ENCODE data around the gene PLXNB2.

The PLXNB2 gene

GRCh38 chr22:50317674-50318073 is 10.2 kb upstream of the PLXNB2 start:
- no peak overlapping the region for H3K27ac ChIP-seq (ENCODE audit: insufficient read depth, low read depth, low read length, poor library complexity, severe bottlenecking)
- no peaks in the 10 kb centered on the region for H3K27me3 ChIP-seq (ENCODE audit: control insufficient read depth, insufficient read depth, low read length, poor library complexity, severe bottlenecking)
- H3K4me3 ChIP-seq (ENCODE audit: insufficient read depth, low read depth, low read length): no peak overlapping the region
- WGBS, 2 experiments: 90 to 91% methylated on average over 7 of the region's 7 CpGs
- H3K4me1 ChIP-seq (ENCODE audit: control insufficient read depth, insufficient read depth, low read length): no peaks in the 10 kb centered on the region
- H3K9me3 ChIP-seq (ENCODE audit: control insufficient read depth, low read length): no peaks in the 10 kb centered on the region
- H3K36me3 ChIP-seq (ENCODE audit: control insufficient read depth, insufficient read depth, low read length): no peaks in the 10 kb centered on the region

DNA sequence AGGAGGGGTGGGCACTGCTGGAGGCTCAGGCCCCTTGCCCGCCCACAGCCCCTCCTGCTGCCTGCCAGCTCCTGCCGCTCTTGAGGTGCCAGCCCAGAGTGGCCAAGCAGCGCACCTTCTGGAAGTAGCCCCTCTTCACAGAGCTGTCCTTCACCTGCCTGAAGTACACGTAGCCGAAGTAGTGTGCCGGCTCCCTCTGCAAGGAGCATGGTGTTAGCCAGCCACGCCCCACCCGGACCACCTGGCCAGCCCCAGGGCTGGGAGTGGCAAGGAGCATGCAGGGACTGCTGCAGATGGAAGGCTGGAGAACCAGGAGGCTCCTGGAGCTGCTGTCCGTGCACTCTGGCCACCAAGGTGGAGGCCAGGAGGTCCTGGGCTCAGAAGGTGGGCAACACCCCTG is 9.7 kb upstream of the PLXNB2 start:
- Histone ChIP-seq H3K36me3 (ENCODE audit: control insufficient read depth, insufficient read depth, low read length) (no peaks in the 10 kb centered on the region), H3K9me3 (ENCODE audit: control insufficient read depth, low read length) (no peaks in the 10 kb centered on the region), H3K4me3 (ENCODE audit: insufficient read depth, low read depth, low read length) (no peak overlapping the region), H3K27ac (ENCODE audit: insufficient read depth, low read depth, low read length, poor library complexity, severe bottlenecking) (no peak overlapping the region), H3K4me1 (ENCODE audit: control insufficient read depth, insufficient read depth, low read length) (no peaks in the 10 kb centered on the region), H3K27me3 (ENCODE audit: control insufficient read depth, insufficient read depth, low read length, poor library complexity, severe bottlenecking) (no peaks in the 10 kb centered on the region)
- WGBS, 2 experiments: 94% methylated on average over 9 of the region's 9 CpGs

DNA sequence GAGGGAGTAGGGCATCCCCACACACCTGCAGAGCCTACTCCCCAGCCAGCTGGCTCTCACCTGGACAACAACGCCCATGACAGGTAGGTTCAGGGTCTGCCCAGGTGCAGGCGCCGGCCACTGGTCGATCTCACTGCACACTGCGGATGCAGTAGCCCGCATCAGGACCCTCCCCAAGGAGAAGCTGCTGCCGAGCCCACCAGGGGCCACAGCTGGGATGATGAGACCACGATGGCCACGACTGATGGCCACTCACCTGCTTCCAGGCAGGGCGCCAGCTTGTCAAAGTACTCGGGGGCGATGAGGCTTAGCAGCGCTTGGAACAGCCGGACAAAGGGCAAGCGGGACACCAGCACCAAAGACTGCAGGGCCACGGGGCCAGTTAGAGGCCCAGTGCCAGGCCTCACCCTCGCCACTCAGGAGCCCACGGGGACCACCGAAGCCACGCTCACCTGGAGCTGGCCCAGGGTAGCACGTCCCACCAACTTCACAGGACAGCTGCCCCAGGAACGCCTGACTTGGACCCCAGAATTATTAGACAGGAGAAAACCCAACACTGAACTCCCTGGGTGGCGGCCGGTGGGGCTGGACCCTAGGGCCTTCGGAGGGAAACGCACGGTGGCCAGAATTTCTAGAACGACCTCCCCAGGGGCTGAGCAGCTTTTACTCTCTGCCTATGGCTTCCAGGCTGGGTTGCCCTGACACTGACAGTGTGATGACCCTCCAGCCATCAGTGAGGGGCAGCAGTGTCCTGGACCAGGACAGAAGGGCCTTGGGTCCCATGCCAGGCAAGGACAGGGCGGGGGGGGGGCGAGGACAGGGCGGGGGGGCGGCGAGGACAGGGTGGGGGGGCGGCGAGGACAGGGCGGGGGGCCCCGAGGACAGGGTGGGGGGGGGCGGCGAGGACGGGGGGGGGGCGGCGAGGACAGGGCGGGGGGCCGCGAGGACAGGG is 8.9 kb upstream of the PLXNB2 start:
- 92 to 94% methylated on average over 28 of the region's 45 CpGs for WGBS, 2 experiments
- no peak overlapping the region for H3K27ac ChIP-seq (ENCODE audit: insufficient read depth, low read depth, low read length, poor library complexity, severe bottlenecking)
- no peaks in the 10 kb centered on the region for H3K36me3 ChIP-seq (ENCODE audit: control insufficient read depth, insufficient read depth, low read length)

GRCh38 chr22:50315289-50316113 is 8.1 kb upstream of the PLXNB2 start:
- 93 to 95% methylated on average over 18 of the region's 18 CpGs for WGBS, 2 experiments
- H3K27ac ChIP-seq (ENCODE audit: insufficient read depth, low read depth, low read length, poor library complexity, severe bottlenecking): no peak overlapping the region
- H3K4me3 ChIP-seq (ENCODE audit: insufficient read depth, low read depth, low read length): no peak overlapping the region
- no peaks in the 10 kb centered on the region for H3K27me3 ChIP-seq (ENCODE audit: control insufficient read depth, insufficient read depth, low read length, poor library complexity, severe bottlenecking)
- H3K4me1 ChIP-seq (ENCODE audit: control insufficient read depth, insufficient read depth, low read length): no peaks in the 10 kb centered on the region
- H3K9me3 ChIP-seq (ENCODE audit: control insufficient read depth, low read length): no peaks in the 10 kb centered on the region
- H3K36me3 ChIP-seq (ENCODE audit: control insufficient read depth, insufficient read depth, low read length): no peaks in the 10 kb centered on the region

More for the DNA sequence above, 8.9 kb upstream of the PLXNB2 start:
- H3K4me3 ChIP-seq (ENCODE audit: insufficient read depth, low read depth, low read length): no peak overlapping the region
- no peaks in the 10 kb centered on the region for H3K9me3 ChIP-seq (ENCODE audit: control insufficient read depth, low read length)
- no peaks in the 10 kb centered on the region for H3K27me3 ChIP-seq (ENCODE audit: control insufficient read depth, insufficient read depth, low read length, poor library complexity, severe bottlenecking)
- no peaks in the 10 kb centered on the region for H3K4me1 ChIP-seq (ENCODE audit: control insufficient read depth, insufficient read depth, low read length)

DNA sequence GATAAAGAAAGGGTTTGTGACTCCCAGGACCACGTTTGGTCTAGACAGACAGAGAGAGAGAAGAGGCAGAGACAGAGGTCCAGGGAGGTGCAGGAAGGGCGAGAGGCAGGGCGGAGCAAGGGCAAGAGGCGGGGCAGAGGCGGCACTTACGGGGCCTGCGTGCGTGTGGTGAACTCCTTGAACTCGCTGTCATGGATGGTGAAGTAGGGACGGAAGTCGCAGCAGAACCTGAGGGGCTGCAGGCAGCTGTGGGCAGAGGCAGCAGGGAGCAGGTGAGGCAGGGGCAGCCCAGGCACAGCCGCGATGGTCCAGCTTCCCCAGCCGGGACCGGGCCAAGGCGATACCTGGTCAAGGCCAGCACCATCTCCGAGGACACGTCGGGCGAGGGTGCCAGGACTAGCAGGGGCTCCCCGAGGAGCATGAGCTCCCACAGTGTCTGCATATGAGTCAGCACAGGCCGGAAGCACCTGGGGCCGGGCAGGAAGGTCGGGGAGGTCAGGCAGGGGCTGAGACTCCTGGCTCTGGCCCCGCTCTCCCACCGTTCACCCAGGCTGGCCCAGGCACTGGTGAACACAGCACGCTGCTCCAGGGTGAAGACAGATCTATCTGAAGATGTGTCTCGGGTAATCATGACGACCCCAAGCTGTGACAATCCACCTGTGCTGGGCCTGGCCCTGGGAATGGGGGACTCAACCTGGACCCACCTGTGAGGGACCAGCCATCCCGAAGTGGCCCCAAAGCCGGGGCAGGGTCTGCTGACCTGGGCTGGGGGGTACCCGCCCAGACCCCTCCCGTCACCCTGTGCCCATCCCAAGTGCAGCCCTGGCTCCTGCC is 7.2 kb upstream of the PLXNB2 start:
- 65 to 66% methylated on average over 33 of the region's 33 CpGs for WGBS, 2 experiments
- no peaks in the 10 kb centered on the region for H3K27me3 ChIP-seq (ENCODE audit: control insufficient read depth, insufficient read depth, low read length, poor library complexity, severe bottlenecking)
- H3K4me3 ChIP-seq (ENCODE audit: insufficient read depth, low read depth, low read length): no peak overlapping the region
- H3K4me1 ChIP-seq (ENCODE audit: control insufficient read depth, insufficient read depth, low read length): no peaks in the 10 kb centered on the region
- no peaks in the 10 kb centered on the region for H3K36me3 ChIP-seq (ENCODE audit: control insufficient read depth, insufficient read depth, low read length)
- no peak overlapping the region for H3K27ac ChIP-seq (ENCODE audit: insufficient read depth, low read depth, low read length, poor library complexity, severe bottlenecking)
- H3K9me3 ChIP-seq (ENCODE audit: control insufficient read depth, low read length): no peaks in the 10 kb centered on the region

DNA sequence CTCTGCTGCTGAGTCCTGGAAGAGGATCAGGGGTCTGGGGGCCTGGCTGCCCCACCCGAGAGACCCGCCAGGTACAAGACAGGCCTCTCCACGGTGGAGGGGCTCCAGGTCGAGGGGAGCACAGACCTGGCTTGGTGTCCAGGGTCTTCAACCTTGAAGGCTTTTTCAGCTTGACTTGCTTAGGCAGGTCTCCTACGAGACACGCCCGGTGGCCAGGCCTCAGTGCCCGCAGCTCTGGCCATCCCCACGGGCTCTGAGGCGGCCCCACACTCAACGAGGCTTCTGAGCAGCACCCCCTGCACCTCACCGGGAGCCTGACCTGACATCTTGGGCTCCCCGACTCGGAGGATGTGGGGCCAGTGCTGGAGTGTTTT is 6.6 kb upstream of the PLXNB2 start:
- Histone ChIP-seq H3K4me3 (ENCODE audit: insufficient read depth, low read depth, low read length) (no peak overlapping the region), H3K27me3 (ENCODE audit: control insufficient read depth, insufficient read depth, low read length, poor library complexity, severe bottlenecking) (no peaks in the 10 kb centered on the region), H3K9me3 (ENCODE audit: control insufficient read depth, low read length) (no peaks in the 10 kb centered on the region), H3K27ac (ENCODE audit: insufficient read depth, low read depth, low read length, poor library complexity, severe bottlenecking) (no peak overlapping the region), H3K36me3 (ENCODE audit: control insufficient read depth, insufficient read depth, low read length) (no peaks in the 10 kb centered on the region), H3K4me1 (ENCODE audit: control insufficient read depth, insufficient read depth, low read length) (peaks cover 4% of the 10 kb centered on the region)
- WGBS, 2 experiments: 93 to 94% methylated on average over 14 of the region's 14 CpGs

DNA sequence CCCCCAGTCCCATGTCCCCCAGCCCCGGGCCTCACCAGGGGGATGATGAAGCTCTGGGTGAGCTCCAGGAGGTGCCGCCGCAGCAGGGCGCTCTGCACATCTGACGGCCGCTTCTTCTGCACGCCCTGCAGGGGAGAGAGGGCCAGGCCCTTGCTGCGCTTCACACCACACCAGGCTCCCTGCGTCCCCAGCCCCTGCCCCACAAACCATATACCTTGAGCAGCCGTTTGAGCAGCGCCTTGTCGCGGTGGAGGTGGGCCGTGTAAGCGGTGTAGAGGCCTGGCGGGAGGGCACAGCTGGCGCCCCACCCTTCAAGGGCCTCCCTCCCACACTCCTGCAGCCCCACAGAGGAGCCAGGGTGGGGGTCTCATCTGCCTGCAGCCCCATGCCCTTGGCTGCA is 6.2 kb upstream of the PLXNB2 start:
- 89 to 92% methylated on average over 17 of the region's 17 CpGs for WGBS, 2 experiments

DNA sequence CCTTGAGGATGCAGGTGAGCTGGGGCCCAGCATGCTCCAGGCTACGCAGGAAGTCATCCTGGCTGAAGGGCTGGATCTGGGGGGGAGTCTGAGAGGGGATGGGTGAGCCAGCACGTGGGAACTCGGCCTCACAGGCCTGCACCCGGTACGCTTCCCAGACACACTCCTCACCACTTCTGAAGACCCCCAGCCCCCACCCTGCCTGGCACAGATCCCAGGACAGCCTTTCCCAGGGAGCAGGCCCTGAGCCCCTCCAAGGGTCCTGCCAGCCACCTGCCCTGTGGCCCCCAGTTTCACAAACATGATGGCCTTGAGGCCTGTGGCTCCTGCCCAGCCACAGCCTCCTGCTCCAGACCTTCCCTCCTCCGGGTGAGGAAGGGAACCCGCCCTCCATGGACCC is 5.6 kb upstream of the PLXNB2 start:
- Histone ChIP-seq H3K9me3 (ENCODE audit: control insufficient read depth, low read length) (no peaks in the 10 kb centered on the region), H3K36me3 (ENCODE audit: control insufficient read depth, insufficient read depth, low read length) (no peaks in the 10 kb centered on the region)
- WGBS, 2 experiments: 88 to 95% methylated on average over 7 of the region's 7 CpGs

More for the DNA sequence above, 6.2 kb upstream of the PLXNB2 start:
- peaks cover 9% of the 10 kb centered on the region for H3K4me1 ChIP-seq (ENCODE audit: control insufficient read depth, insufficient read depth, low read length)
- no peaks in the 10 kb centered on the region for H3K9me3 ChIP-seq (ENCODE audit: control insufficient read depth, low read length)
- H3K27me3 ChIP-seq (ENCODE audit: control insufficient read depth, insufficient read depth, low read length, poor library complexity, severe bottlenecking): no peaks in the 10 kb centered on the region
- no peaks in the 10 kb centered on the region for H3K36me3 ChIP-seq (ENCODE audit: control insufficient read depth, insufficient read depth, low read length)
- H3K27ac ChIP-seq (ENCODE audit: insufficient read depth, low read depth, low read length, poor library complexity, severe bottlenecking): no peak overlapping the region
- H3K4me3 ChIP-seq (ENCODE audit: insufficient read depth, low read depth, low read length): no peak overlapping the region

GRCh38 chr22:50312371-50312770 is 4.9 kb upstream of the PLXNB2 start:
- H3K4me3 ChIP-seq (ENCODE audit: insufficient read depth, low read depth, low read length): no peak overlapping the region
- no peak overlapping the region for H3K27ac ChIP-seq (ENCODE audit: insufficient read depth, low read depth, low read length, poor library complexity, severe bottlenecking)
- H3K36me3 ChIP-seq (ENCODE audit: control insufficient read depth, insufficient read depth, low read length): no peaks in the 10 kb centered on the region
- peaks cover 16% of the 10 kb centered on the region for H3K4me1 ChIP-seq (ENCODE audit: control insufficient read depth, insufficient read depth, low read length)
- H3K9me3 ChIP-seq (ENCODE audit: control insufficient read depth, low read length): no peaks in the 10 kb centered on the region
- WGBS, 2 experiments: 93 to 95% methylated on average over 9 to 10 of the region's 12 CpGs
- H3K27me3 ChIP-seq (ENCODE audit: control insufficient read depth, insufficient read depth, low read length, poor library complexity, severe bottlenecking): no peaks in the 10 kb centered on the region

More for the DNA sequence above, 5.6 kb upstream of the PLXNB2 start:
- Histone ChIP-seq H3K4me1 (ENCODE audit: control insufficient read depth, insufficient read depth, low read length) (peaks cover 14% of the 10 kb centered on the region), H3K27ac (ENCODE audit: insufficient read depth, low read depth, low read length, poor library complexity, severe bottlenecking) (no peak overlapping the region), H3K27me3 (ENCODE audit: control insufficient read depth, insufficient read depth, low read length, poor library complexity, severe bottlenecking) (no peaks in the 10 kb centered on the region), H3K4me3 (ENCODE audit: insufficient read depth, low read depth, low read length) (no peak overlapping the region)
